GM18907 (cell line): ENCODE results near the gene LAMB3.

Source experiments
- ATAC-seq: cut with Tn5 transposase; IDR thresholded peaks from one replicate; pipeline ENCODE4 v1.9.1; 2021; ENCODE audit warnings: mild to moderate bottlenecking, moderate library complexity; ENCODE audit not compliant: unreplicated experiment

LAMB3 gene

DNA sequence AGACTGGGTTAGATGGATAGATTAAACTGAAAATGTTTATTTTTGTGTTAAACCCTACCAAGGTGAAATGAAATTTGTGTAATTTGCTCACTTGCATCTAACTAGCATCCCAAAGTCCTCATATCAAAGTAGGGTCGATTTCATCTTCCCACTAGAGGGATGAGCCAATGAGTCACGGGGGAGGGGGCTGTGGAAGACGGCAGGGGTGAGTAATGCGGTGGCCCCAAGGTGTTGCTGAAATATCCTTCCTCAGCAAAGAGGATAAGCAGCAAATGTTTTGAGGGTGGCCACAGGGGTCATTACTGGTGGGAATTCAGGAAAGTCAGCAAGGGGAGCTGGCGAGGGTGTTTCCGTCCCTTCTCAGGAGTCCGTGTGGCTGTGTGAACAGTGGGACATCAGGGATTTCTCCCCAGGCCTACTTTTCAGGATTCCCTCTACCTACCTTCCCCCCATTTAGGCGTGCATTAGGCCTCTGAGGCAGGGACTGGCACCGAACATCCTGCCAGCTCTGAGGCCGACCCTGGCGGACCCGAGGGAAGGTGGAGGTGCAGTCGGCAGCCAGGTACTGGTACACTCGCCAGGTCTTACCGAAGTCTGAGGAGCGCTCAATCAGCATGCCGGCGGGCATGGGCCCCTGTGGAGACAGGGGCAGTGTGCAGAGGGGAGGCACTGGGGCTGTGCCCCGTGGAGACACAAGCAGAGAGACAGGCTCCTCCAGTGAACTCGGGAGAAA, 18.1 kb downstream of the LAMB3 start:
- ATAC-seq, result no peak

DNA sequence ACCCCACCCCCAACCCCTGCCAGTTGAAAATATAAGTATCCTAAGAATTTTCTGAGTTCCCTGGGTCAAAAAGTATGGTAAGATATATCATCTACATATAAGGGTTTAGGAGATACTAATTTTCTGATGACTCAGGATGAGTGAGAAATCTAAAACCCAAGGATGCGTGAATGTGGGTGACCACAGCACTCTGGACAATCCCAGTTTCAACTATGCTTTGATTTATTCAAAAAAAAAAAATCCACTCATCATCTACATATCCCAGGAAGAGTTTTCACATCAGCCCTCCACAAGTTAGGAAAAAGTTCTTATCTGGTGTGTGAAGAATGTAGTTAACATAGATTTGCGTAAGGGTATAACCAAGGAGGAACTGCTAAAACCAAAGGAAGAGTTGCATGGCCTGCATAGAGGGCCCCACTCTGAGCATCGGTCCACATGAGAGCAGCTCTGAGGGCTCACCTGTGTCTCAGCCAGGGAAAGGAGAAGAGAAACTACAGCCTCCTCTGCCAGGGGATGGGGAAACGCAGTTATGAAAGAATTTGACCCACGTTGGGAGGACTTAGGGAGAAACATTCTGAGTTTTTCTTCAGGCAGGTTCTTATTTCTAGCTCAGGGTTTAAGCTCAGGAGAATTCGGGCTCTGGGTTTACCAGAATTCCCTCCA, 18.8 kb downstream of the LAMB3 start:
- ATAC-seq, result no peak

DNA sequence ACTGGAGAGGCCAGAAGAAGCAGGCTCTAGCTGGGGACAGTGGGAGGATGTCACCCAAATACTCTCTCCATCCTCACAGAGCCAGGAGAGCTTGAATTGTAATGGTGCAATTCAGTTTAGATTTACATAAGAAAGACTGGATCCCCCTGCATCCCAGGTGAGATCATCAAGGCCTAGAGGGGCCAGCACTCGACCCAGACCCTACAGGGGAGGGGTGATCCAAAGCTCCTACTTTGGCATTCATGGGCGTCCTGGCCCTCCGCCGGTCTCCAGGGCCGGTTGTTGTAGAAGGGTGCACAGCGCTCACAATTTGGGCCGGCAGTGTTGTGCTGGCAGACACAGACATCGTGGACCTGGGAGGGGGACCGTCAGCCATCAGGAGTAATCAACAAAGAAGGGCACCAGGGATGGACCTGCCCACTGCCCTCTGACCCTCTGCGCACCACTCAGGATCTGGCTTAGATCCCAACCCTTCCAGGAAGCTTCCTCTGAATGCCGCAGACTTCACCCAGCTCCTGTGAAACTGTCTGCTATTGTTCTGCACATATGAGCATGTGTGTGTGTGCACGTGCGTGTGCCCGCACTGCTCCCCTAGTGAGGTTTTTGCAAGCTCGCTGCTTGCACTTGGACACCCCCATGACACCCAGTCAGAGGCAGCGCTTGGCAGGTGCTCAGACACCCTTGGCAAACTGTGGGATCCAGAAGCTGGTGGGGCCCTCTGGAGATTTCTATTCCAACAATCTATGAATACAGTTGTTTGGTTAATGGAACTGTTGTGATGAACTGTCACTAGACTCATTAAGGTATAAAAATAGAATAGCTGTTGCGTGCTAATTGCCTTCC, 21.6 kb downstream of the LAMB3 start:
- no peak for ATAC-seq

DNA sequence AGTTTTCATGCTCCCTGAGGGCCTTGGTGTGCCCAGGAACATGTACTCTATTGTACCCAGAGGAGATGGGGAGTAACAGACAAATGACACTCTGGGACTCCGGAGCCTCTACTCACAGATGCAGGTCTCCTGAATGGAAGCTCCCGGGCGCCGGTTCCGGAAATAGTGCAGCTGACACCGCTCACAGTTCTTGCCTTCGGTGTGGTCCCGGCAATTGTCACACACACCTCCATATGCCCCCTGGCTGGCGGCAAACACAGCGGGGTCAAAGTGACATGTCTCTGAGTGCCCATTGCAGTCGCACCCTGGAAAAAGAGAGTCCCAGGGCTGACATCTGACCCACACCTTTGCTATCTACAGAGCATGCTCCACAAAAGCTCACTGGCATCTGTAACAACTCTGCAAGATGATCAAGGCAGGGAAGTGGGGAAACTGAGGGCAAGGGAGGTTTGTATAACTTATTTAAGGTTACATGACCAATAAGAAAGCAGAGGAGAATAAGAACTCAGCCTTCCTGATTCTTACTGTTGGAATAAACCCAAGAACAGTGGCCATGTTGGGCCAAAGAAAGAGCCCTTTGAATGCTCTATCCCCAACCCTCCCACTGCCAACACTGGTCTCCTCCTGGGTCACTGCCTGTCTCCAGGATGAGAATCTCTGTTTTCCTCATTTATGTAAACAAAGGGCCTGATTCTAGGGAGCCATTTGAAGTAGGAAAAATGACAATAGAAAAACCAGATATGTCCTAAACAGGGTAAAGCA, 22.4 kb downstream of the LAMB3 start:
- no peak for ATAC-seq

DNA sequence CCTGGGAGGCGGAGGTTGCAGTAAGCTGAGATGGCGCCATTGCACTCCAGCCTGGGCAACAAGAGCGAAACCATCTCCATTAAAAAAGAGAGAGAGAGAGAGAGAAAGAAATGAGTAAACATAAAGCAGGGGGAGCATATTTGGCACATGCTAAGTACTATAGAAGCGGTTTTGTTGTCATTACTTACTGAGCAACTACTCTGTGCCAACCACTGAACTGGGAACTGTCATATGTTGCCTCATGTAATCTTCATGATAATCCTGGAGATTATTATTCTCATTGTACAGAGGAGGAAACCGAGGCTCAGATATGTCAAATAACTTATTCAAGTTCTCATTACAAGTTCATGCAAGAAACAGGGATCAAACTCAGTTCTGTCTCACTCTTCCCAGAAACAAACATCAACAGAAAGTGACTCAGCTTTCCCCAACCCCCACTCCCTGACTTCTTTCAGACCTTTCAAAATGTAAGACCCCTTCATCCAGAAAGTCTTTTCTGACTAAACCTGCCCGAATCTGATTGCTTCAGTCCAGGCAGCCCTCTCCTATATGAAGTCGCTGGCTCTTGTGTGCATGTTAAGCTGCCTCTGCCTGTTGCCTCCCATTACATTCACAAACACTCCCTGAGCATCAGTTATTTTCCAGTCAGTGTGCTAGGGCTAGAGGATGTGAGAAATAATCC, 23.5 kb downstream of the LAMB3 start:
- no peak for ATAC-seq

DNA sequence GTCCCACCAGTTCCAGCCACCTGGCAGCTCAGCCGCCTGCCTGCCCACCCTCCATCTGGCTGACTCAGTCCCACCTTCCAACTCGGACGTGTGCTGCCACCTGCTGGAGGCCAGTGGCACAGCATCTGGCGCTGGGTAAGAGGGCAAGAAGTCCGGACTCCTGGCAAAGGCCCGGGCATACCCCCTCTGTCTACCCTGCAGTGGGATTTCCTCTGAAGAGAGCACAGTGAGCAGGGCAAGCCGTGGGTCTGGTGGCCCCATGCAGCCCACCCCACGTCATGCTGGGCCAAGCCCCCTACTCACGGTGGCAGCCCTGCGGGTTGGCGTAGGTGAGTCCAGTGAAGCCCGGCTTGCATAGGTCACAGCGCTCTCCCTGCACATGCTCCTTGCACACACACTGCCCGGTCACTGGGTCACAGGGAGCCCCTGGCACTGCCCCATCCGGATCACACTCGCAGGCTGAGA, 24.5 kb downstream of the LAMB3 start:
- ATAC-seq, result peak; percentile 90

DNA sequence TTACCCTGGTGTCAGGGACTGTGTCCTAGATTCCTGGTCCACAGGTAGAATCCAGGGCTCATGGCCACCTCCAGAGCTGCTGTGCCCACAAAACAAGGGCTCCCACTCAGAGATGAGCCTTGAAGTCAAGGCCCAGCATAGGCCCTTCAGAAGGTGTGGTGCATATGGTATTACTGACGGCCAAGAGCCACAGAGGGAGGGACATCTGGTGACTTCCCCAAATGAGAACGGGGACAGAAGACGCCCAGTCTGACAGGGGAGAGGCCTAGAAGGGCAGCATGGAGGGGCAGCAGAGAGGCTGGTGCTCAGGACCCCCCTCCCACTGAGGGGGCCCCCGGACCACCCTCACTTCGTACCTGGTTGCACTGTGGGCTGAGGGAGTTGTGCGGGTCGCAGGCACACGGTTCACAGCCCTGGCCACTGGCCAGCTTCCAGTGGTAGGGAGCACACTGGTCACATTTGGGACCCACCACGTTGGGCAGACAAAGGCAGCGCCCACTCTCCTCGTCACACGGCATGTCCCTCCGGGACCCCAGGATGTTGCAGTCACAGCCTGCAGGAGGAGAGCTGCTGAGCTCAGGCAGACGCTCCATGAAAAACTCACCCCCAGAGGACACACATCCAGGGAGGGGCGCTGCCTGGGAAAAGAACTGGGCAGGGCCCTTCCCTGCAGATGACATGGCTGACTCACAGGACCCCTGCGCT, 25.0 kb downstream of the LAMB3 start:
- ATAC-seq, result peak; percentile 3

DNA sequence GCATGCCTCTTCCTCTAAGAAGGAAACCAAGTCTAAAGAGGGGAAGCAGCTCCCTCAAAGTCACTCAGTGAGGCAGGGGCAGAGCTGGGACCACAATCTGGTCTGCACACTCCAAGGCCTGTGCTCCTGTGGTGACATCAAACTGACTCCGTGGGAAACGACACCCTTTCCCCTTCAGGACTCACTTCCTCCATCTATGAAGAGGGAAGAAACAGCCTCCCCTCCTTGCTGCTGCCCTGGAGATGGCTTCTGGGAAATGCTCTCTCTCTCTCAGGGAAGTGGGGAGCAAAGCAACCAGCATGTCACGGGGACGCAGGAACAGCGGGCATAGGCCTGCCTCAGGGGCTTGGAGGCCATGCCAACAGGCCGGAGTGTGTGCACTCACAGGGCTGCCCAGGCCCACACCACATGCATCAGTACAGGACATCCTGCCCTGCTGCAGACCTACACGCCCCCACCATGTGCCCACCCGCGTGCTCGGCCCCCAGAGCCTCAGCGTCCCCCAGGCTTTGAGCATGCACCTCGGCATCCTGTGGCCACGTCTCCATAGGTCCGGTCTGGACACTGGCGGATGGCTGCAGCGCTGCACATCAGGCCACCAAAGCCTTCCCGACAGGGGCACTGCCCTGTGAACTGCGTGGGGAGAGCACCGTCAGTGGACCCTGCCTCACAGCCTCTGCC, 25.7 kb downstream of the LAMB3 start:
- no peak for ATAC-seq

DNA sequence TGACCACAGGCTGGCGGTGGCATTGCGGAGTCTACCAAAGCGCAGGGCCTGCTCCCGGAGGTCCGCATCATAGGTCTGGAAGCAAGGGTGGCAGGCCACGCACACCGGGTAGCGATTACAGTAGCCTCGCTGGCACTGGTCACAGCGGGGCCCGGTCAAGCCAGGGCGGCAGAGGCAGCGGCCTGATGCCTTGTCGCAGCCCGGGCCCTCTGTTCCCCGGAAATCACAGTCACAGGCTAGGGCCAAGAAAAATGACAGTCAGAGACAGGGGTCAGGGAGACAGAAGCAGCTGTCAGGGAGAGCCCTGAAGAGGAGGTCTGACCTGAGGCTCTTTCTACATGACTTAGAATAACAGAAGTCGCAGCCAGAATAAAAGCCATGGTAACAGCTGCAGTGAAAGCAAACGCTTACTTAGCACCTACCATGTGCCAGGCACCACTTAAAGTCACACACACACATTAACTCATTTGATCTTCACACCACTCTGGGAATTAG, 26.4 kb downstream of the LAMB3 start:
- ATAC-seq, result no peak

DNA sequence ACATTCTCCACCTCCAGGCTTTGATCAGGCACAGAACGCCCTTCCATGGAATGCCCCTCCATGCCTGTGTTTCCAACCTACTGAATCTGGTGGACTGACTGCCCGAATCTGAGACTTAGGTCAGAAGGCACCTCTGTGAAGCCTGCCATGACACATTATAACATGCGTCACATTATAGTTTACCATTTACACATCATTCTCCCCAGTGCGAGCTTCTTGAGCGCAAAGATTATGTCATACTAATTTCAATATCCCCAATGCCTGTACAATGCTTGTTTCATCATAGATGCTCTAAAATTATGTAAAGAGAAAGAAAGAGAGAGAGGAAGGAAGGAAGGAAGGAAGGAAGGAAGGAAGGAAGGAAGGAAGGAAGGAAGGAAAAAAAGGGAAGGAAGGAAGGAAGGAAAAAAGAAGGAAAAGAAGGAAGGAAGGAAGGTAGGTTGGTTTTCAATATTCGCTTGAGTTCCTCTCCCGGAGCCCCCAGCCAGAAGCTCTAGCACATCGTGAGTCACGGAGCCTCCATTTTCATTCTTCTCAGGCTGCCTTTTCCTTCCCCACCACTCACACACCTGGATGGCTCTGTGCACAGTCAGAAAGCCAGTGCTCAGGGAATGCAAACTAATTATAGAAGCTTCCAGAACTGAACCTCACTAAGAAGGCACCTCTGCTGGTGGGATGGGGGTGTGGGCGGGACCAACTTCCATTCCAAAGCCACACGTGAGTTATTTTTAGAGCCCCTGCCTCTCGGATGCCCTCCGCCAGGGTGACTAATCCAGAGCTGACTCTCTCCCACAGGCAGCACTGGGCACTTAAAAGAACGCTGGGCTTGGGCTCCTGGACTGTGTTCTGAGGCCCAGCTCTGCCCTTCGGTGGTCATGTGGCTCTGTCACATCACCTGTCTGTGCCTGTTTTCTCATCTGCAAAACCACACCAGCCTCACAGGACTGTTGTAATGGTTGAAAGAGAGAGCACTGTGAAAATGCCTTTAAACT, 27.4 kb downstream of the LAMB3 start:
- no peak for ATAC-seq

DNA sequence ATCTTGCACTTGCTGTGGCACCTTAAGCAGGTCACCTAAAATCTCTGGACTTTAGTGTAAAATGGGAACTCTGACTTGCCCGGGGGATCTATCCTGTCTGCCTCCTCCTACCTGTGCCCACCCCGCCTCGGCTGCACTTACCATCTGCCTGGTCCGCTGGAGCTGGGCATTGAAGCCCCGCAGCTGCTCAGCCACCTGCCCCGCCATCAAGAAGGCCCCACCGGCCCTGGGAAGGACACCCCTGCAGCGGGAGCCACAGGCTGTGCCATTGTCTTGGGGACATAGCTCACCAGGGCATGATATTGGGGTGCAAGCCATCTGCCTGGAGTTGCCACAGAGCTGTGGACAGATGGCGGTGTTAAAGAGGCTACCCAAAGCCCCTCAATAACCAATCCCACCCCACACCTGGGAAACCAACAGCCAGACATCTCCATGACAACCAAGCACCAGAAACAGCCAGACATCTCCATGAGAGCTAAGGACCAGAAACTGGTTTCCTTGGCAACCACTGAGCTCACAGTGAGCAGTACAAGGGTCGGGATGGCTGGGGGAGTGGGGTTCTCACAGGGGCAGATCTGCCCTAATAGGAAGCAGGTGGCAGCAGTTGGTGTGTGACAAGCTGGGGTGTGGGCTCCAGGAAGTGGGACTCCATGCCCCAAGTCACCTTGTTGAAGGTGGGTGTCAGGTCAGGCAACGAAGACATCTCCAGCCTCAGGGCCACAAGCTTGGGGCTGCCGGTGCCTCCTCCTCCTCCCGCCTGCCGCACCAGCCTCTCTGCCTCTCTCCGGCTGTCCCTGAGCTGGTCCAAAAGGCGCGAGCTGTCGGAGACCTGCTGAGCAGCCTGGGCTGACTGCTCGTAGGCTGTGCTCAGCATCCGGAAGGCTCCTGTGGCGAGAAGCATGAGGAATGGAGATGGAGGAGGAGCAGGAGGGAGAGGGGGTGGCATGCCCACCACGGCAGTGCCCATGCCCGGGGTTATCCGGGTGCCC, 29.1 kb downstream of the LAMB3 start:
- no peak for ATAC-seq

DNA sequence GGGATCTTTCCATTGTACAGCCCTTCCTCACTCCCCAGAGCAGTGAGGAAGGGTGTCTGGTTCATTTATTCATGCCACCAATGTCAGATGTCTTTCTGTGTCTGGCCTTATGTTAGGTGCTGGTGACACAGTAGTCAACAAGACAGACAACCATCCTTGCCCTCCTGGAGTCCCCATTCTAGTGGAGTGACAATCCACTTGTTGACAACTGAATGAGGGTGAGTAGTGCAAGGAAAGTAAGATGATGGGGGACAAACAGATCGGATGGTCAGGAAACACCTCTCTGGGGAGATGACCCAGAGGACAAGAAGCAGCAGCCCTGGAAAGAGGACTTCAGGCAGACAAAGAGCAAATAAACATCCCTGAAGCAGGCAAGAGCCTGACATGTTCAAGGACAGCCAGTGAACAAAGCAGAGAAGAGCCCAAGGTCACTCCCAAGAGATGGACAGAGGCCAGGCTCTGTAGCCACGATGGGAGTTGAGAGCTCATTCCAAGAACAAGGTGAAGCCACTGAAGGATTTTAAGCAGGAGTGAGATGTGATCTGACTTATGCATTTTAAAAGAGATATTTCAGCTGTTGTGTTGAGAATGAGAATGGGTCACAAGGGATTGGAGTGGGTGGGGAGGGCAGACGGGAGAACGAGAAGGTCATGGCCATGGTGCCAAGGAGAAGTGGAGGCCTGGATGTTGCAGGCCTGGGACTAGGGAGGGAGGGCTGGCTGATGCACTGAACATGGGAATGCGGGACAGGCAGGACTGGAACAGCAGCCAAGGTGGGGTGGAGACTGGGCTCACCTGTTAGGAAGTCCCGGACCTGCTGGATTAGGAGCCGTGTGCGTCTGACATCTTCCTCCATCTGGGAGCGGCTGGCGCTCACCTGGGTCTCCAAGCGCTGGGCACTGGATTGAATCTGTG, 30.2 kb downstream of the LAMB3 start:
- ATAC-seq, result no peak

DNA sequence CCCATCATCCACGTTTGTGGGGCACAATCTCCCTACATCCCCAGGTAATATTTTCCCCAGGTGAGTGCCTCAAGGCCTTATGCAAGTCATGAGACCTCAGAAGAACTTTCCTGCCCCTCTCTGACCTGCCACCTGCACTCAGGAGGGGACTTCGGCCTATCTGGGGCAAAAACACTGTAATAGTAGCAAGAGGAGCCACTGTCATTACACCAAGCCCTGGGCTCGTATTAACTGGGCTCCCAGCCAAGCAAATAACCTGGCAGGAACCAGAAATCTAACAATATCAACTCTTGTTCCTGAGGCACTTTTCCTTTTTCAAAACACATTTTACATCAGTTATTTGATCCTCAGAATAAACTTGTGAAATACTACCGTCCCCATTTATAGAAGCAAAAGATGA, 30.9 kb downstream of the LAMB3 start:
- ATAC-seq, result no peak

DNA sequence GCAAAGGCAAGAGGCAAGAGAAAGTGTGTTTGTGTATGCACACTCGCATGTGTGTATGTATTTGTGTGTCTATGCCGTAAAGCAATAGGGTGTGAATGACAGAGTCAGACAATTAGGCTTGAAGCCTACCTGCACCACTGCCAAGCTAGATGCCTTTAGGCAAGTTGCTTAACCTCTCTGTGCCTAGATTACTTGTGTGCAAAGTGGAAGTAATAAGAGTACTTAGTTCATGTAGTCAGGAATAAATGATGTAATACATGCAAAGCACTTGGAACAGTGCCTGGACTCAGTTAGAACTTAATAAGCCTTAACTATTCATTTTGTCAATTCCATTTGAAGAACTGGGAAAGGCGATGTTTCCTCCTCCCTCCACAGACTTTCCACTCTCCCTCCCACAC, 31.7 kb downstream of the LAMB3 start:
- no peak for ATAC-seq

DNA sequence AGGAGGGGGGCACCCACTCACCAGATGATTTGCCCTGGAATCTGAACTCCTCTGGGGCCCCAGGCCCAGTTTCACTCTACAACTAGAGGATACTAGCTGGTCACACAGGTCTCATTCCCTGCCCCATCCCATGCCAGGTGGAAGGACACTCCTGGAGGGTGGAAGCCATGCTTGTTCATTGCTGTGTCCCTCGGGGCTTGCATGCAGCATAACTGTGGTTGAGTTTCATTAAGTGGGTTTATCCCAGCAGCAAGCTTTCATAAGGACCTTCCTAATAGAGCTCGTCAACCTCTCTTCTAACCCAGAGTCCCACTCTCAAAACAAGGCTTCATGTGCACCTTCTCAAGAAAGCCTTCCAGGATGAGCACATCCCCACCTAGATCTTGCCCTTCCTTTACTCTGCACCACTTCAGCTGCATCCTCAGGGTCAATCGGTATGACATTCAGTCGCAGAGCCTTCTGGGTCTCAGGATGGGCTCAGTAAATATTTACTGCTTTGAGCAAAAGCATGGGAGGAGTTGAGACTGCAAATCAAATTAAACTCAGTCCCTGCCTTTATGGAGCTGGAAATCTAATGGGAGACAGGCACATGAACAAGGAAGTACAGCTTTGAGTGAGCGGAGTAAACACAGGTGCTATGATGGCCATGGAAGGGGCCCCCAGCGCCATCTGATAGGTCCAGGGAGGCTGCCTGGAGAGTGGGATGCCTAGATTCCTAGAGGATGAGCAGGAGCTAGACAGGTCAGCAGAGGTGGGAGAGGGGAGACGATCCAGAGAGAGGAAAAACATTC, 32.3 kb downstream of the LAMB3 start:
- ATAC-seq, result no peak
